Left cardiac atrium (tissue), 4 donors: Measurements from ENCODE around the gene KISS1. TPM values are rescaled to one million over a fixed set of nuclear protein-coding genes. Genes with fewer than 3 reads are reported as not detected.

Source experiments
- ATAC-seq, 2 donors: fragments of 200-7000 bp; cut with Tn5 transposase; one replicate each; pipeline ENCODE4 v1.9.1; 2020; ENCODE audit warnings: mild to moderate bottlenecking in 2 of 2, moderate library complexity in 2 of 2
- DNase-seq: peaks from one replicate; pipeline ENCODE4 v3.0.0-alpha.2; 2020
- intact Hi-C, 2 donors: fragments of 100-400 bp; cut with DNase I; formaldehyde crosslinking; loops; one replicate each; pipeline versions ENCODE4 v1.14.1 to v1.15.1; 2022 to 2023
- total RNA-seq, 2 donors: library from RNA; stranded (reverse); fragmentation: NEBNext Ultra II Directional; extraction: Animal tissue kit (Norgen Biotek cat#: 25700); gene quantifications; one replicate each; pipeline ENCODE4 v1.2.1, GENCODE V29; 2021
- donor health status: DM: no; HTN: yes; CAD: no.
- donor health status: DM: no; HTN: yes; CAD: no; lungs with severe emphysema.
- donor health status: DM: yes; HTN: yes; CAD: no.
- donor health status: Dilated cardiomyopathy.

Gene KISS1
- total RNA-seq, 2 donors from 2014 or later, result not detected

DNA sequence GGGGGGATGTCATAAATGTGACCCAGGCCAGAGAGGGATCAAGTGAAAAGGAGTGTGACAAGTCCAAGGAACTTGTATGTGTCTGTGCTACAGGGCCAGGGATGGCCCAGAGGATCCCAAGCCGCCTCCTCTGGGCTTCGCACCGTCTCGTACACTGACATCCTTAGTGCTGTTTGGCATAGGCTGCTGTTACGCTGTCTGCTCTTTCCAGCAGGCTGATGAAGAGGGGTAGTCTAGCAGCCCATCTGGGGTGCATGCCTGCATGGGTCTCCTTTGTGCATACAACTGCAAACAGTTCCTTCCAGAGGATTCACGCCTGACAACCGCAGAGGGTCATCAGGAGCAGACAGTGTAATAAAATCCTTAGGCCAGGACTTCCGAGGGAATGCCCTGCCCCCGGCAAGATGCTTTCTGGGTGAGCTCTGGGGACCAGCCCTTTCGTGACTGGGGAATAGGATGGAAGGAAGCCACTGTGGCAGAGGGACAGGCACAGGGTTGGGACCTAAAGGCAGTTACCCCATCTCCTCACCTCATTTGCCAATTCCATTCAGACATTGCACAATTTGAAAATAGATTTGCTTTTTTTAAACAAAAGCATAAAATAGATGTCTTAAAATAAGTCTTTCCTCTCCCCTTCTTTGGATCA is 23.8 kb upstream of the KISS1 start:
- intact Hi-C loops, result no loop called here
- no peak for DNase-seq
- ATAC-seq, result peak in 1 of 2 donors; percentile 42

DNA sequence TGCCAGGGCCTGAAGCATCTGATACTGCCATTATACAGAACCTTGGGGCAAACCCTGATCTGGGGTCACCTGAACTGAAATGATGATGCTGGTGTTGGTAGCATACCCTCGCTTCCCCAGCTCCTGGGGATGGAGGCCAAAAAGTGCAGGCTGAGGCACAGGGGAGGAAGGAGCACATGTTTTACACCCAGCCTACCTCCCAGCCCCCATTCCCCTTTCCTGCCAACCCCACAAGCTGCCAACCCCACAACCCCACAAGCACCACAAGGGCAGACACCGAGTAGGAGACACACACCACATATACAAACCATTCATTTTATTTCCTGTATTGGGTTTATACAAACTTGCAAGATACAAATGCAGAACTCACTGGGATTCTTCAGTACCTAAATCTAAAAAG is 22.3 kb upstream of the KISS1 start:
- no peak for ATAC-seq
- DNase-seq, result no peak
- intact Hi-C loops, result no loop called here

DNA sequence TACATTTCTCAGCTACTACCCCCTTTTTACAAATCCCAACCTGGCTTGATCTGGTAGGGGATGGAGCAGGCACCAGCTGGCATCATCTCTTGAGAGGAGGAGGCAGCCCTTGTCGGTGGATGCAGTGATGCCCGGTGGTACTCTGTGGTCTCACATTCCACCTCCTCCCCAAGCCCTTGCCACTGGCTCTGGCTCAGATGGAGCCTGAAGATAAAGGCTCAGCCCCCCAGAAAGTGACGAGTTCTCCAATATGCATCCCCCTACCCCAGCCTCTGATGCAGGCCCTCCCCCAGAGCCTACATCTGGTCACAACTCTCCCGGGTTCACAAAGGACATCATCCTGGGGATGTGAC is 21.3 kb upstream of the KISS1 start:
- no peak for DNase-seq
- intact Hi-C loops, result no loop called here
- ATAC-seq, result no peak

GRCh38 chr1:204216880-204217647 is 20.8 kb upstream of the KISS1 start:
- DNase-seq, result no peak
- intact Hi-C loops, result no loop called here
- no peak for ATAC-seq

GRCh38 chr1:204216236-204216635 is 19.9 kb upstream of the KISS1 start:
- intact Hi-C loops, result no loop called here
- DNase-seq (no peak), ATAC-seq (no peak)

- ATAC-seq (peak; percentile 77 to 81), DNase-seq (peak; percentile 64)
- intact Hi-C loops, result loop anchor here (5.0 kb wide), 1 partner anchor 148 kb away; no protein-coding TSS in a partner anchor
Measured at GRCh38 chr1:204213668-204214662, 17.7 kb upstream of the KISS1 start, which contains the start of gene GOLT1A. TSS of gene GOLT1A (minus strand) at chr1:204213988. CDS start at chr1:204213906, 82 bp downstream.

- ATAC-seq (no peak), DNase-seq (no peak)
- intact Hi-C loops, result loop anchor here (5.0 kb wide), 1 partner anchor 150 kb away; no protein-coding TSS in a partner anchor
Measured at GRCh38 chr1:204212715-204213114, 16.4 kb upstream of the KISS1 start.

GRCh38 chr1:204211046-204211445 is 14.8 kb upstream of the KISS1 start:
- ATAC-seq (no peak), DNase-seq (no peak)
- intact Hi-C loops, result loop anchor here (5.0 kb wide), 1 partner anchor 151 kb away; no protein-coding TSS in a partner anchor

DNA sequence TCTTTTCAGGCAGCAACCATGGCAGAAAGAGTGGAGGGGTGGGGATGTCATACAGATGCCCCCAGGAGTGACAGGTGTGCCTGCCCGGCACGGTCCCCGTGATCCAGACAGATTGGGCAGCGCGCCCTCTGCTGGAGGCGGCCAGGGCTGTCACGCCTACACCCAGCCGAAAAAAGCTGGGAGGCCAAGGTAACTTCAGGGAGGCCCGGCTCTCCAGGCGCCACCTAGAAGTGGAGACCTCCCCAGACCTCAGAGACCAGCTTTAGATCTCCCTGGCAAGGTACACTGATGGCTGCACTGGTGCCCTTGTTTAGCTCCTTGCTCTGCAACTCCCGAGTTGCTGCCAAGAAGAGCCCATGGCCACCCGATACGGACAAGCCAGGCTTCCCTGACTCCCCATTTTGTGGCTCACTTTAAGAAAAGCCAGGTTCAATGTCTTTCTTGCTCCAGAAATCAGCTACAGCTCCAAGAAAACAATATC is 10.9 kb upstream of the KISS1 start:
- DNase-seq (peak; percentile 70), ATAC-seq (peak; percentile 89 to 94)
- intact Hi-C loops, result loop anchor here (2.0 to 5.0 kb wide), 2 partner anchors 44 to 45 kb away; no protein-coding TSS in a partner anchor

DNA sequence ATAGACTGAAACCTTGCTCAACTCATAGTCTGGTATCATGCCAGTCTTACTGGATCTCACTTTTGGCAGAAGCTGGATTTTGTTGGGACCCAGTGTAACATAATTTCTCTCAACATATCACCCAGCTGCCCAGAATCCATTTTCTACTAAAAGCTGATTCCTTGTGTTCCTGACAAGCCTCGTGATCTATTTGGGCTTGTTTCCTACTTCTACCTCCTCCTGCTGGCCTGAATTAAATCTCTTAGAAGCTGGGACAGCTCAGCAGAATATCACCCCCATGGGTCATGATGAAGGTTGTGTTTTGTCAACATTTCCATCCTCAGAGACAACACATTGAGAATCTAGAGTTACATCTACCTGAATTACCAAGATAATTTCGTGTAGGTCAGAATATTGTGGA is 9.8 kb upstream of the KISS1 start:
- DNase-seq, result no peak
- ATAC-seq, result no peak
- intact Hi-C loops, result loop anchor here (2.0 to 5.0 kb wide), 2 partner anchors 43 to 44 kb away; no protein-coding TSS in a partner anchor

- intact Hi-C loops, result loop anchor here in 1 of 2 donors (5.0 kb wide), 1 partner anchor 43 kb away; no protein-coding TSS in a partner anchor
- DNase-seq (no peak), ATAC-seq (no peak)
Measured at GRCh38 chr1:204205486-204205885, 9.2 kb upstream of the KISS1 start.

DNA sequence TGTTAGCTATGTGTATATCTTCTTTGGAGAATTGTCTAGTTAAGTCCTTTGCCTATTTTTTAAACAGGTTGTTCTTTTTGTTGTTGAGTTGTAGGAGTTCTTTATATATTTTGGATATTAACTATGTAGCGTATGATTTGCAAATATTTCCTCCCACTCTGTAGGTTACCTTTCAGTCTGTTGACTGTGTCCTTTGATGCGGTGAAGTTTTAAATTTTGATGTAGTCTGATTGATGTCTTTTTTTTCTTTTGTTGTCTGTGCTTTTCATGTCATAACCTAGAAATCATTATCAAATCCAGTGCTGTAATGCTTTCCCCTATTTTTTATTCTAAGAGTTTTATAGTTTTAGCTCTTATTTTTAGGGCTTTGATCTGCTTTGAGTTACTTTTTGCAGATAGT is 8.7 kb upstream of the KISS1 start:
- DNase-seq, result no peak
- ATAC-seq, result no peak
- intact Hi-C loops, result loop anchor here in 1 of 2 donors (5.0 kb wide), 1 partner anchor 43 kb away; no protein-coding TSS in a partner anchor

- intact Hi-C loops, result no loop called here
- DNase-seq (no peak), ATAC-seq (no peak)
Measured at GRCh38 chr1:204203206-204203767, 7.0 kb upstream of the KISS1 start.

GRCh38 chr1:204202481-204202880 is 6.2 kb upstream of the KISS1 start:
- DNase-seq, result no peak
- intact Hi-C loops, result no loop called here
- ATAC-seq, result no peak

GRCh38 chr1:204201348-204202040 is 5.2 kb upstream of the KISS1 start:
- DNase-seq (no peak), ATAC-seq (no peak)
- intact Hi-C loops, result no loop called here

- intact Hi-C loops, result no loop called here
- DNase-seq (no peak), ATAC-seq (peak; percentile 48 to 65)
Measured at GRCh38 chr1:204199579-204199978, 3.3 kb upstream of the KISS1 start.

DNA sequence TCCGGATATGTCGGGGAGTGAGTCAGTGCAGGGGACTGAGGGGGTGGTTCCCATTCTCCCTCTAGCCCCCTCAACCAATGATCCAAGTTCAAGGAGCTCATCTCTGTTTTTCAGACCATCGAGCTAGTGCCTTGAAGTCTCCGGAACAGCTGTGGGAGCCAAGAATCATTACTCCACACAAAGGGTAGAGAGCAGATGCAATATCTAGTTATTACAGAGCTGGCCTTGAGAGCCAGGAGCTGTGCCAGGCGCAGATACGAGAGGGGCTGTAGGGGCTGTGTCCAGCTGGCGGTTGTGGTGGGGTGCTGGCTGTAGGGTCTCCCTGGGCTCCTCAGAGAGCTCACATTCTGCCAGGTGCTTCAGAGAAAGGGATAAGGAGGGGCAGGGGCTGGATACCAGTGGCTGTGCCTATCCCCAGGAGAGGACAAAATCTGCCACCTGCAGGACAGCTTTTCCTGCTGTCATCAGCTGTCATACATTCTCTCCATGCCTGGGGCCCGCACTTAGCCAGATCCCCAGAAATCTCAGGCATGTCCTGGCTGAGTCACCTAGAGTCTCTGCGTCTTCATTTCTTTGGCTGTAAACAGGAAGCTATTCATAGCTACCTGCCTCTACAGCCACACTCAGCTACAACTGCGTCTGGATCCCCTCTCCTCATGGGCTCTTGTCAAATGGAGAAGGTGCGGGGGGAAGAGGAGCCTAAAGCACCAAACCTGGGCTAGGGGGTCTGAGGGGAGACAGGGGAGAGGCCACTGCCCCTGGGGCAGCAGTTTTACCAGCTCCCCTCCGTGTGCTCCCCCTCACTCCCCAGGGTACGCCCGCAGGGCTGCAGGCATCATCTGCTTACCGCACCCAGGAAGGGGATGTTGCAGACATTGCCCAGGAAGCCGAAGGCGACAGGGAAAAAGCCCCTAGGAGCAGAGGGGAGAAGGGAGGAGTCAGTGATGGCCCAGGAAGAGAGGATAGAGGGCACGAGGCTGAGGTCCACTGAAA is 2.4 kb upstream of the KISS1 start:
- no peak for DNase-seq
- intact Hi-C loops, result no loop called here
- ATAC-seq, result peak; percentile 74 to 82
